ENCODE results near the gene DYNC2H1.

- no peak for TF ChIP-seq CTCF (IDR thresholded peaks at IDR 0.05)
- no peak for TF ChIP-seq POLR2A (IDR thresholded peaks at IDR 0.05)
Measured at GRCh38 chr11:103453126-103453525, 343.9 kb downstream of the DYNC2H1 start.

Data from adrenal gland (tissue), 5 donors.